ENCODE results near the gene TBC1D22A.

TBC1D22A gene

DNA sequence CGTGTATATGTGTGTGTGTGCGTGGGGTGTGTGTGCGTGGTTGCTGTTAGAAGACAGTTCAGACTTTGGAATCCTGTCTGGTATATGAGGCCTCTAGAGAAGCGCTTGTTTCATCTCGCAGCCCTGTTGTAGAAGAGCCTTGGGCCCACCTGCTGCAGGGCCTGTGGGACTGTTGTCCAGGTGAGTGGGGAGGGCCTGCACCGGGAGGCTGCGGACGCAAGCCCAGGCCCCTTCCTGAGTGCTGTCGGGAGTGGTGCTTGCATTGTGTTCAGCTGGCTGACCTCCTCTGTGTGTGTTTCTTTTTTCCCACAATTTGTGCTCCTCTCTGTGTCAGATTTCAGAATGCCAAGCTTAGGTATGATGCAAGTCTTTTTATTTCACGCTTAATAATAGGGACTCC lies 128.4 kb downstream of the TBC1D22A start:
- Histone ChIP-seq H3K4me1 (ENCODE audit: low read length) (no peaks in the 10 kb centered on the region), H3K9ac (ENCODE audit: low read length) (no peak overlapping the region), H2AFZ (ENCODE audit: low read length) (no peak overlapping the region), H3K27ac (ENCODE audit: low read length) (no peak overlapping the region), H3K79me2 (ENCODE audit: low read length) (no peaks in the 10 kb centered on the region), H4K20me1 (ENCODE audit: insufficient read depth, low read length) (no peaks in the 10 kb centered on the region), H3K4me3 (ENCODE audit: low read length) (no peak overlapping the region), H3K4me2 (ENCODE audit: low read depth, low read length) (no peak overlapping the region), H3K36me3 (replicated peaks; ENCODE audit: insufficient read depth, low read length) (no peaks in the 10 kb centered on the region), H3K27me3 (replicated peaks; ENCODE audit: insufficient read depth, low read length) (no peaks in the 10 kb centered on the region), H3K9me2 (replicated peaks; ENCODE audit: insufficient read depth, low read length) (no peaks in the 10 kb centered on the region), H3F3A (ENCODE audit: insufficient read depth, low read length) (no peaks in the 10 kb centered on the region), H3K9me3 (replicated peaks; ENCODE audit: insufficient read depth, low read length) (no peaks in the 10 kb centered on the region)
- DNase-seq, result no peak
- TF ChIP-seq CTCF (IDR thresholded peaks at IDR 0.05; ENCODE audit: low read length) (no peak), EZH2phosphoT487 (IDR thresholded peaks at IDR 0.05; ENCODE audit: low read length) (no peak), EZH2 (optimal IDR thresholded peaks at IDR 0.05; ENCODE audit: low read depth, low read length) (no peak)

- Histone ChIP-seq H3K4me1 (ENCODE audit: low read length) (no peaks in the 10 kb centered on the region), H3K9me2 (replicated peaks; ENCODE audit: insufficient read depth, low read length) (no peaks in the 10 kb centered on the region), H3K9ac (ENCODE audit: low read length) (no peak overlapping the region), H3K4me3 (ENCODE audit: low read length) (no peak overlapping the region), H3K4me2 (ENCODE audit: low read depth, low read length) (no peak overlapping the region), H3K36me3 (replicated peaks; ENCODE audit: insufficient read depth, low read length) (no peaks in the 10 kb centered on the region), H4K20me1 (ENCODE audit: insufficient read depth, low read length) (no peaks in the 10 kb centered on the region), H3K27ac (ENCODE audit: low read length) (no peak overlapping the region), H3F3A (ENCODE audit: insufficient read depth, low read length) (no peaks in the 10 kb centered on the region), H3K9me3 (replicated peaks; ENCODE audit: insufficient read depth, low read length) (no peaks in the 10 kb centered on the region), H2AFZ (ENCODE audit: low read length) (no peak overlapping the region), H3K27me3 (replicated peaks; ENCODE audit: insufficient read depth, low read length) (no peaks in the 10 kb centered on the region), H3K79me2 (ENCODE audit: low read length) (no peaks in the 10 kb centered on the region)
- DNase-seq, result no peak
- TF ChIP-seq EZH2phosphoT487 (IDR thresholded peaks at IDR 0.05; ENCODE audit: low read length) (no peak), EZH2 (optimal IDR thresholded peaks at IDR 0.05; ENCODE audit: low read depth, low read length) (no peak), CTCF (IDR thresholded peaks at IDR 0.05; ENCODE audit: low read length) (no peak)
Measured at GRCh38 chr22:46891382-46891951, 129.0 kb downstream of the TBC1D22A start.

DNA sequence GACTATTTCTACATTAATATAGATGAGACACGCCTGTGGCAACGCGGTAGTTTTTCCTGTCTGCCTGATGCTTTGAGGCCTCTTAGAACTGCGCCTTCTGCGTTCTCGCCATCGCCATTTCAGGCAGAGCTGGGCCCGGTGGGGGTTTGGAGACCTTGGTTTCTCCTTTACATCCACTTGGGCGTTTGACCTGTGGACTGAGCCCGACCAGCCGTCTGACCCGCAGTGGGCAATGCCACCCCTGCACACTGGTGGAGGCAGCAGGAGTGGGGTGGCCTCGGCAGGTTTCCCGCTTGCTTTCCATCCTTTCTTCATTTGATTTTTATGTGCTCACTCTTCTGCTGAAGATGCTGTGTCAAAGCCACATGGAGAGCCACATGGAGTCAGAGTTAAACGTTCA lies 130.4 kb downstream of the TBC1D22A start:
- H3K36me3 ChIP-seq (replicated peaks; ENCODE audit: insufficient read depth, low read length), result no peaks in the 10 kb centered on the region
- no peaks in the 10 kb centered on the region for H4K20me1 ChIP-seq (ENCODE audit: insufficient read depth, low read length)
- no peak overlapping the region for H3K4me2 ChIP-seq (ENCODE audit: low read depth, low read length)
- H3K4me3 ChIP-seq (ENCODE audit: low read length), result no peak overlapping the region
- H3K9me3 ChIP-seq (replicated peaks; ENCODE audit: insufficient read depth, low read length), result no peaks in the 10 kb centered on the region
- H3K27ac ChIP-seq (ENCODE audit: low read length), result no peak overlapping the region
- H3K9ac ChIP-seq (ENCODE audit: low read length), result no peak overlapping the region
- no peaks in the 10 kb centered on the region for H3K27me3 ChIP-seq (replicated peaks; ENCODE audit: insufficient read depth, low read length)
- no peaks in the 10 kb centered on the region for H3F3A ChIP-seq (ENCODE audit: insufficient read depth, low read length)
- DNase-seq, result no peak
- H3K79me2 ChIP-seq (ENCODE audit: low read length), result no peaks in the 10 kb centered on the region
- H3K9me2 ChIP-seq (replicated peaks; ENCODE audit: insufficient read depth, low read length), result no peaks in the 10 kb centered on the region
- H3K4me1 ChIP-seq (ENCODE audit: low read length), result no peaks in the 10 kb centered on the region
- TF ChIP-seq EZH2phosphoT487 (IDR thresholded peaks at IDR 0.05; ENCODE audit: low read length) (no peak), CTCF (IDR thresholded peaks at IDR 0.05; ENCODE audit: low read length) (no peak), EZH2 (optimal IDR thresholded peaks at IDR 0.05; ENCODE audit: low read depth, low read length) (no peak)
- no peak overlapping the region for H2AFZ ChIP-seq (ENCODE audit: low read length)
